ENCODE measurements around the gene RDM1. TPM values are rescaled to one million over a fixed set of nuclear protein-coding genes. Genes with fewer than 3 reads are reported as not detected.

RDM1 gene
- total RNA-seq, 1 experiment from 2014 or later: 11.7 TPM

DNA sequence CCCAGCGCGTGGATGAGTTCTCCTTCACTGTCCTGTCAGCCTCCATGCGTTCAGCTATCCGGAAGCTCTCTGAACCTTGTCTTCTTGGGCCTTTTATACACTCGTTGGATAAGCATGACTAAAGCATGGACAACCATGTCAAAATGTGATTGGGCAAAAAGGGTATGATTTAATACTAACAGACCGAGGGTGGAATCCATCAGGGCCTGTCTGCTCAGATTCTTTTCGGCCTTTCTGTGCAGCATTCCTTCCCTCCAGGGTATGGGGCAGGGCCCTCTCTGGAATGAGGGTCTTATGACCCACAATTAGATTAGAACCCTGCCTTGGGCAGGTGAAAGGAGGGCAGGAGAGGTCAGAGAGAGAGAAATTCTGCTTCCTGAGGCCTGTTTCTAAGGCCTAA lies 36.4 kb downstream of the RDM1 start:
- H3K27me3 ChIP-seq (ENCODE audit: insufficient read depth, low read length): no peaks in the 10 kb centered on the region
- H3K4me1 ChIP-seq (ENCODE audit: control insufficient read depth in 1 of 2, insufficient read depth in 2 of 2, low read length in 2 of 2): no peaks in the 10 kb centered on the region
- DNase-seq (ENCODE audit: low read depth, low spot score) (no peak), ATAC-seq (no peak)
- no peak overlapping the region for H3K9ac ChIP-seq (ENCODE audit: low read length)
- no peaks in the 10 kb centered on the region for H3K9me3 ChIP-seq (ENCODE audit: control insufficient read depth in 1 of 2, insufficient read depth in 1 of 2, low read depth in 1 of 2, low read length in 2 of 2)
- BruUV-seq (replicated peaks): no TSS peak
- H3K36me3 ChIP-seq (ENCODE audit: control insufficient read depth in 1 of 2, insufficient read depth in 2 of 2, low read length in 2 of 2): no peaks in the 10 kb centered on the region
- H3K27ac ChIP-seq (ENCODE audit: low read depth, low read length): no peak overlapping the region
- intact Hi-C loops (cut with micrococcal nuclease): no loop called here
- no peak overlapping the region for H2AFZ ChIP-seq (ENCODE audit: low read depth, low read length, poor library complexity, severe bottlenecking)
- POLR2A ChIA-PET: no interaction called here
- H3K4me2 ChIP-seq (ENCODE audit: low read length): no peak overlapping the region
- no peaks in the 10 kb centered on the region for H3K9me2 ChIP-seq (ENCODE audit: insufficient read depth)
- RAD21 ChIA-PET (ENCODE audit: low non-redundant PET in 1 of 2, low total read pairs in 2 of 2, uncharacterized antibody in 2 of 2, unreplicated experiment in 2 of 2): no interaction called here
- no peak for TF ChIP-seq CEBPB (IDR thresholded peaks at IDR 0.05; ENCODE audit: low read depth)
- no peak for TF ChIP-seq SRF (IDR thresholded peaks at IDR 0.05; ENCODE audit: low read depth)
- TF ChIP-seq EGR1 (IDR thresholded peaks at IDR 0.05; ENCODE audit: low read depth): no peak
- TF ChIP-seq ZNF274 (IDR thresholded peaks at IDR 0.05; ENCODE audit: low read depth, low read length): no peak
- no peak for TF ChIP-seq ELF1 (IDR thresholded peaks at IDR 0.05; ENCODE audit: borderline replicate concordance, low read depth)
- no peak for TF ChIP-seq FOSL1 (IDR thresholded peaks at IDR 0.05; ENCODE audit: low read depth)
- TF ChIP-seq, protein P1, sequence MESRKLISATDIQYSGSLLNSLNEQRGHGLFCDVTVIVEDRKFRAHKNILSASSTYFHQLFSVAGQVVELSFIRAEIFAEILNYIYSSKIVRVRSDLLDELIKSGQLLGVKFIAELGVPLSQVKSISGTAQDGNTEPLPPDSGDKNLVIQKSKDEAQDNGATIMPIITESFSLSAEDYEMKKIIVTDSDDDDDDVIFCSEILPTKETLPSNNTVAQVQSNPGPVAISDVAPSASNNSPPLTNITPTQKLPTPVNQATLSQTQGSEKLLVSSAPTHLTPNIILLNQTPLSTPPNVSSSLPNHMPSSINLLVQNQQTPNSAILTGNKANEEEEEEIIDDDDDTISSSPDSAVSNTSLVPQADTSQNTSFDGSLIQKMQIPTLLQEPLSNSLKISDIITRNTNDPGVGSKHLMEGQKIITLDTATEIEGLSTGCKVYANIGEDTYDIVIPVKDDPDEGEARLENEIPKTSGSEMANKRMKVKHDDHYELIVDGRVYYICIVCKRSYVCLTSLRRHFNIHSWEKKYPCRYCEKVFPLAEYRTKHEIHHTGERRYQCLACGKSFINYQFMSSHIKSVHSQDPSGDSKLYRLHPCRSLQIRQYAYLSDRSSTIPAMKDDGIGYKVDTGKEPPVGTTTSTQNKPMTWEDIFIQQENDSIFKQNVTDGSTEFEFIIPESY (IDR thresholded peaks at IDR 0.05; ENCODE audit: extremely low read depth, insufficient replicate concordance, low read length): no peak
- no peak for TF ChIP-seq JUND (IDR thresholded peaks at IDR 0.05)
- no peak for TF ChIP-seq EZH2phosphoT487 (IDR thresholded peaks at IDR 0.05; ENCODE audit: borderline replicate concordance)
- no peak for TF ChIP-seq POLR2A (IDR thresholded peaks at IDR 0.05; ENCODE audit: borderline replicate concordance, extremely low read depth, insufficient read depth, insufficient read length)
- TF ChIP-seq EZH2 (IDR thresholded peaks at IDR 0.05): no peak
- H4K20me1 ChIP-seq (ENCODE audit: insufficient read depth): no peaks in the 10 kb centered on the region
- CTCF ChIA-PET: no interaction called here
- H3K4me3 ChIP-seq (replicated peaks in 1 of 2; ENCODE audit: low read depth in 1 of 2, low read length in 2 of 2): no peak overlapping the region
- H3K79me2 ChIP-seq (ENCODE audit: insufficient read depth, low read length): no peaks in the 10 kb centered on the region

DNA sequence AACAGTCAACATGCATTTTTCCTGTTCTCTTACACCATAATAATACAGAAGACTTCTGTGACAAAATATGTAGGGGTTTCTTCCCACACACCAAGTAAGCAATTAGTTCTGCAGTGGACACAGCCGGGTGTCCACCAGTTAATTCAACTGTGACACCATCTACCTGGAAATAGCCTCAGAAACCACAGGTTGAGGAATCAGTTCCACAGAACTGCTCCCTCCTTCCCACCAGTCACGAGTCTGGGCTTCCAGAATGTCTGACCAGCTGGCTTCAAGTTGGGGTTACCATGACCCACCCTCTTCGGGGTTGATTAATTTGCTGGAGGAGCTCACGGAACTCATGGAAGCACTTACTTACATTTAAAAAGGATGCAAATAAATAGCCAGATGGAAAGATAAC lies 36.8 kb downstream of the RDM1 start:
- Histone ChIP-seq H4K20me1 (ENCODE audit: insufficient read depth) (no peaks in the 10 kb centered on the region), H3K79me2 (ENCODE audit: insufficient read depth, low read length) (no peaks in the 10 kb centered on the region), H3K27me3 (ENCODE audit: insufficient read depth, low read length) (no peaks in the 10 kb centered on the region), H3K9me3 (ENCODE audit: control insufficient read depth in 1 of 2, insufficient read depth in 1 of 2, low read depth in 1 of 2, low read length in 2 of 2) (no peaks in the 10 kb centered on the region), H3K4me2 (ENCODE audit: low read length) (no peak overlapping the region), H3K36me3 (ENCODE audit: control insufficient read depth in 1 of 2, insufficient read depth in 2 of 2, low read length in 2 of 2) (no peaks in the 10 kb centered on the region), H2AFZ (ENCODE audit: low read depth, low read length, poor library complexity, severe bottlenecking) (no peak overlapping the region), H3K27ac (ENCODE audit: low read depth, low read length) (no peak overlapping the region), H3K4me3 (replicated peaks in 1 of 2; ENCODE audit: low read depth in 1 of 2, low read length in 2 of 2) (no peak overlapping the region), H3K9me2 (ENCODE audit: insufficient read depth) (no peaks in the 10 kb centered on the region), H3K4me1 (ENCODE audit: control insufficient read depth in 1 of 2, insufficient read depth in 2 of 2, low read length in 2 of 2) (no peaks in the 10 kb centered on the region), H3K9ac (ENCODE audit: low read length) (no peak overlapping the region)
- ChIA-PET RAD21 (ENCODE audit: low non-redundant PET in 1 of 2, low total read pairs in 2 of 2, uncharacterized antibody in 2 of 2, unreplicated experiment in 2 of 2) (no interaction called here), CTCF (no interaction called here), POLR2A (no interaction called here)
- BruUV-seq (replicated peaks): no TSS peak
- DNase-seq (ENCODE audit: low read depth, low spot score) (no peak), ATAC-seq (no peak)
- intact Hi-C loops (cut with micrococcal nuclease): no loop called here
- no peak for TF ChIP-seq EZH2 (IDR thresholded peaks at IDR 0.05)
- TF ChIP-seq YY1 (IDR thresholded peaks at IDR 0.05; ENCODE audit: extremely low read depth, insufficient replicate concordance, low read depth, low read length): no peak
- no peak for TF ChIP-seq RAD21 (IDR thresholded peaks at IDR 0.05; ENCODE audit: low read depth)
- TF ChIP-seq, protein P2, sequence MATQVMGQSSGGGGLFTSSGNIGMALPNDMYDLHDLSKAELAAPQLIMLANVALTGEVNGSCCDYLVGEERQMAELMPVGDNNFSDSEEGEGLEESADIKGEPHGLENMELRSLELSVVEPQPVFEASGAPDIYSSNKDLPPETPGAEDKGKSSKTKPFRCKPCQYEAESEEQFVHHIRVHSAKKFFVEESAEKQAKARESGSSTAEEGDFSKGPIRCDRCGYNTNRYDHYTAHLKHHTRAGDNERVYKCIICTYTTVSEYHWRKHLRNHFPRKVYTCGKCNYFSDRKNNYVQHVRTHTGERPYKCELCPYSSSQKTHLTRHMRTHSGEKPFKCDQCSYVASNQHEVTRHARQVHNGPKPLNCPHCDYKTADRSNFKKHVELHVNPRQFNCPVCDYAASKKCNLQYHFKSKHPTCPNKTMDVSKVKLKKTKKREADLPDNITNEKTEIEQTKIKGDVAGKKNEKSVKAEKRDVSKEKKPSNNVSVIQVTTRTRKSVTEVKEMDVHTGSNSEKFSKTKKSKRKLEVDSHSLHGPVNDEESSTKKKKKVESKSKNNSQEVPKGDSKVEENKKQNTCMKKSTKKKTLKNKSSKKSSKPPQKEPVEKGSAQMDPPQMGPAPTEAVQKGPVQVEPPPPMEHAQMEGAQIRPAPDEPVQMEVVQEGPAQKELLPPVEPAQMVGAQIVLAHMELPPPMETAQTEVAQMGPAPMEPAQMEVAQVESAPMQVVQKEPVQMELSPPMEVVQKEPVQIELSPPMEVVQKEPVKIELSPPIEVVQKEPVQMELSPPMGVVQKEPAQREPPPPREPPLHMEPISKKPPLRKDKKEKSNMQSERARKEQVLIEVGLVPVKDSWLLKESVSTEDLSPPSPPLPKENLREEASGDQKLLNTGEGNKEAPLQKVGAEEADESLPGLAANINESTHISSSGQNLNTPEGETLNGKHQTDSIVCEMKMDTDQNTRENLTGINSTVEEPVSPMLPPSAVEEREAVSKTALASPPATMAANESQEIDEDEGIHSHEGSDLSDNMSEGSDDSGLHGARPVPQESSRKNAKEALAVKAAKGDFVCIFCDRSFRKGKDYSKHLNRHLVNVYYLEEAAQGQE (IDR thresholded peaks at IDR 0.05; ENCODE audit: low read depth): no peak
- TF ChIP-seq CBX3 (IDR thresholded peaks at IDR 0.05; ENCODE audit: low read depth): no peak
- no peak for TF ChIP-seq SRF (IDR thresholded peaks at IDR 0.05; ENCODE audit: low read depth)
- TF ChIP-seq JUND (IDR thresholded peaks at IDR 0.05): no peak
- TF ChIP-seq, protein P3, sequence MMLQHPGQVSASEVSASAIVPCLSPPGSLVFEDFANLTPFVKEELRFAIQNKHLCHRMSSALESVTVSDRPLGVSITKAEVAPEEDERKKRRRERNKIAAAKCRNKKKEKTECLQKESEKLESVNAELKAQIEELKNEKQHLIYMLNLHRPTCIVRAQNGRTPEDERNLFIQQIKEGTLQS (IDR thresholded peaks at IDR 0.05): no peak
- no peak for TF ChIP-seq SP1 (IDR thresholded peaks at IDR 0.05; ENCODE audit: low read depth)
- TF ChIP-seq EGR1 (IDR thresholded peaks at IDR 0.05; ENCODE audit: low read depth): no peak
